ENCODE data around the gene HHAT. TPM values are rescaled to one million over a fixed set of nuclear protein-coding genes. Genes with fewer than 3 reads are reported as not detected.

The HHAT gene
- total and polyA plus RNA-seq, 4 donors = 1.2 to 11.3 (median 3.8) TPM

GRCh38 chr1:210700511-210700910 lies 371.8 kb downstream of the HHAT start:
- Histone ChIP-seq H3K27me3 (ENCODE audit: control insufficient read depth in 3 of 3, insufficient read depth in 3 of 3, low read length in 2 of 3) (no peaks in the 10 kb centered on the region), H3K4me1 (ENCODE audit: control insufficient read depth in 5 of 5, insufficient read depth in 5 of 5, low read length in 5 of 5) (peaks cover 0 to 16% (median 0%) of the 10 kb centered on the region in 5 donors), H3K4me3 (no peak overlapping the region), H3K27ac (ENCODE audit: low read depth in 1 of 2, low read length in 1 of 2) (no peak overlapping the region), H3K36me3 (ENCODE audit: control insufficient read depth in 4 of 4, insufficient read depth in 4 of 4, low read length in 4 of 4) (no peaks in the 10 kb centered on the region), H3K9me3 (ENCODE audit: control insufficient read depth in 4 of 4, insufficient read depth in 3 of 4, low read length in 3 of 4) (no peaks in the 10 kb centered on the region), H3K9ac (ENCODE audit: insufficient read depth in 1 of 2, low read length in 2 of 2) (no peak overlapping the region)
- ATAC-seq (ENCODE audit: insufficient read depth, low FRiP score) (no peak), DNase-seq (peak; percentile 35 to 90 (median 85))
- WGBS, 2 donors = 58 to 64% methylated on average over 2 of the region's 2 CpGs
- no peak for TF ChIP-seq CTCF (IDR thresholded peaks at IDR 0.05; ENCODE audit: control extremely low read depth, extremely low read depth)

- no peaks in the 10 kb centered on the region for H3K9me3 ChIP-seq (ENCODE audit: control insufficient read depth in 4 of 4, insufficient read depth in 3 of 4, low read length in 3 of 4)
- H3K27me3 ChIP-seq (ENCODE audit: control insufficient read depth in 3 of 3, insufficient read depth in 3 of 3, low read length in 2 of 3) = no peaks in the 10 kb centered on the region
- DNase-seq = no peak
- 99 to 100% methylated on average over 2 of the region's 2 CpGs for WGBS, 2 donors
- no peak overlapping the region for H3K9ac ChIP-seq (ENCODE audit: insufficient read depth in 1 of 2, low read length in 2 of 2)
- no peaks in the 10 kb centered on the region for H3K36me3 ChIP-seq (ENCODE audit: control insufficient read depth in 4 of 4, insufficient read depth in 4 of 4, low read length in 4 of 4)
- ATAC-seq (ENCODE audit: insufficient read depth, low FRiP score) = no peak
- TF ChIP-seq CTCF (IDR thresholded peaks at IDR 0.05; ENCODE audit: control extremely low read depth, extremely low read depth) = no peak
- no peak overlapping the region for H3K27ac ChIP-seq (ENCODE audit: low read depth in 1 of 2, low read length in 1 of 2)
- peaks cover 0 to 10% (median 0%) of the 10 kb centered on the region in 5 donors for H3K4me1 ChIP-seq (ENCODE audit: control insufficient read depth in 5 of 5, insufficient read depth in 5 of 5, low read length in 5 of 5)
- H3K4me3 ChIP-seq = no peak overlapping the region
Observed at GRCh38 chr1:210702506-210702905, 373.8 kb downstream of the HHAT start.

- Histone ChIP-seq H3K27me3 (ENCODE audit: control insufficient read depth in 3 of 3, insufficient read depth in 3 of 3, low read length in 2 of 3) (no peaks in the 10 kb centered on the region), H3K4me3 (no peak overlapping the region), H3K36me3 (ENCODE audit: control insufficient read depth in 4 of 4, insufficient read depth in 4 of 4, low read length in 4 of 4) (no peaks in the 10 kb centered on the region), H3K9ac (ENCODE audit: insufficient read depth in 1 of 2, low read length in 2 of 2) (no peak overlapping the region), H3K9me3 (ENCODE audit: control insufficient read depth in 4 of 4, insufficient read depth in 3 of 4, low read length in 3 of 4) (no peaks in the 10 kb centered on the region), H3K27ac (ENCODE audit: low read depth in 1 of 2, low read length in 1 of 2) (no peak overlapping the region), H3K4me1 (ENCODE audit: control insufficient read depth in 5 of 5, insufficient read depth in 5 of 5, low read length in 5 of 5) (peaks cover 0 to 10% (median 0%) of the 10 kb centered on the region in 5 donors)
- WGBS, 2 donors = 83 to 85% methylated on average over 2 of the region's 2 CpGs
- DNase-seq (no peak), ATAC-seq (ENCODE audit: insufficient read depth, low FRiP score) (no peak)
- TF ChIP-seq CTCF (IDR thresholded peaks at IDR 0.05; ENCODE audit: control extremely low read depth, extremely low read depth) = no peak
Observed at GRCh38 chr1:210703593-210703992, 374.9 kb downstream of the HHAT start.

GRCh38 chr1:210705086-210705485 lies 376.4 kb downstream of the HHAT start:
- Histone ChIP-seq H3K36me3 (ENCODE audit: control insufficient read depth in 4 of 4, insufficient read depth in 4 of 4, low read length in 4 of 4) (no peaks in the 10 kb centered on the region), H3K27me3 (ENCODE audit: control insufficient read depth in 3 of 3, insufficient read depth in 3 of 3, low read length in 2 of 3) (no peaks in the 10 kb centered on the region), H3K27ac (ENCODE audit: low read depth in 1 of 2, low read length in 1 of 2) (no peak overlapping the region), H3K9me3 (ENCODE audit: control insufficient read depth in 4 of 4, insufficient read depth in 3 of 4, low read length in 3 of 4) (no peaks in the 10 kb centered on the region), H3K9ac (ENCODE audit: insufficient read depth in 1 of 2, low read length in 2 of 2) (no peak overlapping the region), H3K4me1 (ENCODE audit: control insufficient read depth in 5 of 5, insufficient read depth in 5 of 5, low read length in 5 of 5) (peaks cover 0 to 6% (median 0%) of the 10 kb centered on the region in 5 donors), H3K4me3 (no peak overlapping the region)
- TF ChIP-seq CTCF (IDR thresholded peaks at IDR 0.05; ENCODE audit: control extremely low read depth, extremely low read depth) = no peak
- WGBS, 2 donors = 85 to 90% methylated on average over 3 of the region's 3 CpGs
- no peak for ATAC-seq (ENCODE audit: insufficient read depth, low FRiP score)
- DNase-seq = no peak
